Keratinocyte (primary cell): ENCODE results near the gene CFAP54.
"Not testable (repeated sequence)": the region's sequence is repeated elsewhere in the genome, so short reads cannot be mapped to it uniquely, and the experiment has no call there.

ENCODE experiments used
- CTCF ChIP-seq, 3 experiments: IDR thresholded peaks in 1 of 3; conservative IDR thresholded peaks in 1 of 3; optimal IDR thresholded peaks in 1 of 3; 2 replicates in 2 of 3; 3 replicates in 1 of 3; pipeline versions ENCODE3 to v1.5.1; 2011; ENCODE audit warnings: low read length in 3 of 3, mild to moderate bottlenecking in 3 of 3, moderate library complexity in 2 of 3, control low read depth in 1 of 3, inconsistent platforms in 1 of 3; ENCODE audit not compliant: insufficient read depth in 2 of 3; ENCODE audit errors: extremely low read depth in 1 of 3
- EZH2 ChIP-seq: IDR thresholded peaks from one replicate; pipeline ENCODE4 v1.6.1; 2012; ENCODE audit warnings: inconsistent platforms, mild to moderate bottlenecking, low read length, moderate library complexity

GRCh38 chr12:96729466-96729865 is 240.1 kb downstream of the CFAP54 start:
- TF ChIP-seq CTCF (optimal IDR thresholded peaks at IDR 0.05 in 1 of 3, IDR thresholded peaks at IDR 0.05 in 1 of 3, conservative IDR thresholded peaks at IDR 0.05 in 1 of 3; ENCODE audit: extremely low read depth in 1 of 3, insufficient read depth in 2 of 3, low read length in 3 of 3); EZH2: not testable (repeated sequence)
